BLaER1 treated with 17β-estradiol and CSF1 and Interleukin-3, amounts not matched to agents 10 nM and 100 nM (cell line): ENCODE data around the gene TEKT3.

Experiments used
- H3K27ac ChIP-seq, 11 experiments: shearing (Covaris generic); formaldehyde crosslinking; 2 replicates each; pipeline ENCODE4 v1.8.1; 2022
- H3K27me3 ChIP-seq, 11 experiments: shearing (Covaris generic); formaldehyde crosslinking; 2 replicates each; pipeline ENCODE4 v1.8.1; 2022
- H3K36me3 ChIP-seq, 11 experiments: shearing (Covaris generic); formaldehyde crosslinking; 2 replicates each; pipeline ENCODE4 v1.8.1; 2022
- H3K4me1 ChIP-seq, 10 experiments: shearing (Covaris generic); formaldehyde crosslinking; 2 replicates each; pipeline ENCODE4 v1.8.1; 2022
- H3K4me2 ChIP-seq, 11 experiments: shearing (Covaris generic); formaldehyde crosslinking; 2 replicates each; pipeline ENCODE4 v1.8.1; 2022
- H3K4me3 ChIP-seq, 10 experiments: shearing (Covaris generic); formaldehyde crosslinking; 2 replicates each; pipeline ENCODE4 v1.8.1; 2022
- H3K9ac ChIP-seq, 11 experiments: shearing (Covaris generic); formaldehyde crosslinking; 2 replicates each; pipeline ENCODE4 v1.8.1; 2022
- H3K9me3 ChIP-seq, 11 experiments: shearing (Covaris generic); formaldehyde crosslinking; replicated peaks in 1 of 11; 2 replicates each; pipeline ENCODE4 v1.8.1; 2022
- H4K20me1 ChIP-seq, 11 experiments: shearing (Covaris generic); formaldehyde crosslinking; 2 replicates each; pipeline ENCODE4 v1.8.1; 2022
- Cebpa-rat ChIP-seq, 11 experiments: shearing (Covaris generic); IDR thresholded peaks; 2 replicates each; pipeline ENCODE4 v1.8.1; 2022

TEKT3 gene

GRCh38 chr17:15309793-15310192 is 31.6 kb downstream of the TEKT3 start:
- H3K36me3 ChIP-seq, result no peaks in the 10 kb centered on the region
- H4K20me1 ChIP-seq, result no peaks in the 10 kb centered on the region
- no peaks in the 10 kb centered on the region; a peak in 1 of 22 replicates for H3K9me3 ChIP-seq
- no peak overlapping the region for H3K4me3 ChIP-seq
- H3K27ac ChIP-seq, result no peak overlapping the region
- H3K9ac ChIP-seq, result no peak overlapping the region
- no peak overlapping the region for H3K4me2 ChIP-seq
- H3K4me1 ChIP-seq, result peaks cover 0 to 17% (median 0%) of the 10 kb centered on the region in 10 experiments; a peak in 6 of 20 replicates
- TF ChIP-seq Cebpa-rat (IDR thresholded peaks at IDR 0.05), result no peak
- no peaks in the 10 kb centered on the region for H3K27me3 ChIP-seq

DNA sequence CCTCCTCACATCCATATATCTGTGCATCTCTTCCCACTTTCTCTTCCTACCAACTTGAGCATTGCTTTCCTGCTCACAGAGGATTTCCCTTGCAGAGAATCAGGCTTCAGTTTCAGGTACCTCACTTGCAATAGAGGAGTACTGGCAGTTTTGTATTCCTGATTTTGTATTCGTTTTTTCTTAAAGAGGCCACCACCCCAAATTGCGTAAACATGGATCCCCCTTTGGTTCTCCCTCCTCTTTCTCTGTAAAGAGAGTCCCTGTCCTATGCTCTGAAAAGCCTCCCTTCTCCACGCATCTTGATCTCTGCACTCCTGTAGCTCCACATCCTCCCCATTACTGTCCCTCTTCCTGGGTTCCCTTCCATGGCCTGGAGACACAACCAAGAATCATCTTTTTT is 32.2 kb downstream of the TEKT3 start:
- no peak overlapping the region for H3K9ac ChIP-seq
- peaks cover 0 to 17% (median 0%) of the 10 kb centered on the region in 10 experiments; a peak in 6 of 20 replicates for H3K4me1 ChIP-seq
- no peaks in the 10 kb centered on the region for H3K36me3 ChIP-seq
- no peak overlapping the region for H3K4me2 ChIP-seq
- H3K4me3 ChIP-seq, result no peak overlapping the region
- no peaks in the 10 kb centered on the region for H3K9me3 ChIP-seq
- no peaks in the 10 kb centered on the region for H4K20me1 ChIP-seq
- TF ChIP-seq Cebpa-rat (IDR thresholded peaks at IDR 0.05), result no peak
- no peaks in the 10 kb centered on the region for H3K27me3 ChIP-seq
- no peak overlapping the region for H3K27ac ChIP-seq

DNA sequence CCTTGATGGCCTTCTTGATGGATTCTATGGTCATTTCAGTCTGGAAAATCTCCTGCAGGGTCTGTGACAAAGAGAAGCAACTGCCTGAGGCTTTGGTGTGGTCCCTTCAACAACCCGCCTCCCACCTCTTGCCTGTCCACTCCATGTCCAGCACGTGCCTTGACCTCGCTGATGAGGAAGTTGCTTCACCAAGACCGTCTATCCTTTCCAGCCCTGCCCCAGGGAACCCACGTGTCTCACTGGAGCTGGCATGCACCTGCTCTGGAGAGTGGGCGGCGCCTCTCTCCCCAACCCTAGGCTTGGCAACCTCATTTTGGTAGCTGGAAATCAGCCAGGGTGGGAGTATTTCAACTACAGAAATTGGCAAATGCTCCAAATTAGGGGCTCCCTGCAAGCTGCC is 32.6 kb downstream of the TEKT3 start:
- H3K4me2 ChIP-seq, result no peak overlapping the region; a peak in 1 of 22 replicates
- no peaks in the 10 kb centered on the region for H4K20me1 ChIP-seq
- no peak for TF ChIP-seq Cebpa-rat (IDR thresholded peaks at IDR 0.05)
- no peak overlapping the region for H3K9ac ChIP-seq
- no peaks in the 10 kb centered on the region for H3K27me3 ChIP-seq
- H3K36me3 ChIP-seq, result no peaks in the 10 kb centered on the region
- H3K27ac ChIP-seq, result no peak overlapping the region
- H3K4me1 ChIP-seq, result peaks cover 0 to 17% (median 0%) of the 10 kb centered on the region in 10 experiments; a peak in 6 of 20 replicates
- no peak overlapping the region for H3K4me3 ChIP-seq
- H3K9me3 ChIP-seq, result no peaks in the 10 kb centered on the region

DNA sequence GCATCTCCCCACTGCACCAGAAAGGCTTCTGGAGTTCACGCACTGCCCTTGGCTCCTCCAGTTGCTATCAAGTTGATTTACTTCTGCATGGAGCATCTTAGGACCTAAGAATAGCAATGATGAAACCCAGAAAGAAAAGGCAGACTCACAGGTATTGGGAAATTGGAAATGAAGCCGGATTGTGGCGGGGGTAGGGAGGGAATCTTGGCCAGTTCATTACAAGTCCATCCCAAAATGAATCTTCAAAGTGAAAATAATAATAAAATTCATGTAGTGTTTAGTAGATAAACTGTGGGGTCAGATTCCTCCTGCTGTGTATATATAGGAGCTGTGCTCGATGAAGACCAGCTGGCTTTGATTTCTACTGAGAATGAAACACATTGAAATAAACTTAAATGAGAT is 33.7 kb downstream of the TEKT3 start:
- no peak overlapping the region for H3K4me3 ChIP-seq
- peaks cover 0 to 17% (median 0%) of the 10 kb centered on the region in 10 experiments; a peak in 6 of 20 replicates for H3K4me1 ChIP-seq
- H3K9me3 ChIP-seq, result no peaks in the 10 kb centered on the region
- TF ChIP-seq Cebpa-rat (IDR thresholded peaks at IDR 0.05), result no peak
- no peak overlapping the region for H3K27ac ChIP-seq
- H3K9ac ChIP-seq, result no peak overlapping the region
- H3K4me2 ChIP-seq, result no peak overlapping the region
- H4K20me1 ChIP-seq, result no peaks in the 10 kb centered on the region
- no peaks in the 10 kb centered on the region for H3K27me3 ChIP-seq
- H3K36me3 ChIP-seq, result no peaks in the 10 kb centered on the region

- no peaks in the 10 kb centered on the region for H3K36me3 ChIP-seq
- H3K9ac ChIP-seq, result no peak overlapping the region
- no peak overlapping the region for H3K27ac ChIP-seq
- H3K27me3 ChIP-seq, result no peaks in the 10 kb centered on the region
- no peak overlapping the region for H3K4me3 ChIP-seq
- no peak overlapping the region for H3K4me2 ChIP-seq
- no peaks in the 10 kb centered on the region for H4K20me1 ChIP-seq
- H3K9me3 ChIP-seq, result no peaks in the 10 kb centered on the region
- peaks cover 0 to 17% (median 0%) of the 10 kb centered on the region in 10 experiments; a peak in 6 of 20 replicates for H3K4me1 ChIP-seq
- 0 out of 22 replicates have a peak, but pooled peaks of 1 of the 11 experiments have one; percentile 13 for TF ChIP-seq Cebpa-rat (IDR thresholded peaks at IDR 0.05)
These were observed 37.5 kb downstream of the TEKT3 start for GRCh38 chr17:15303851-15304250.

DNA sequence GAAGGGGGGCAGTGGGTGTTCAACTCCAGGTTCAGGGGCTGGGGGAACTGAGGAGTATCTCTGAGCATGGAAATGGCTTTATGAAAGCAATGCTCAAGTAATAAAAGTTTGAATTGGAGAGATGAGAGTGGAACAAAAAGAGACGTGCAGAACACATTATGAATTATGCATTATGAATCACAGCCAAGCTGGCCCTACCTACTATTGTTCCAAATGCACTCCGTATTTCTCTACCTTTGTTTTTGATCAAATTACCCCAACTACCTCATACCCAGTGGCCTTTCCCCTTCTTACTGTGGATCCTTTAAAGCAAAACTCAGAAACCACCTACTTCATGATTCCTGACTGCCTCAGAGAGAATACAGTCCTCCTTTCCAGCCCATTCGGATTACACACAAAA is 38.1 kb downstream of the TEKT3 start:
- no peak overlapping the region for H3K9ac ChIP-seq
- H3K27ac ChIP-seq, result no peak overlapping the region
- no peak overlapping the region for H3K4me2 ChIP-seq
- no peaks in the 10 kb centered on the region for H3K27me3 ChIP-seq
- H3K4me1 ChIP-seq, result peaks cover 0 to 17% (median 0%) of the 10 kb centered on the region in 10 experiments; a peak in 6 of 20 replicates
- H3K36me3 ChIP-seq, result no peaks in the 10 kb centered on the region
- H3K4me3 ChIP-seq, result no peak overlapping the region
- no peaks in the 10 kb centered on the region for H3K9me3 ChIP-seq
- no peak for TF ChIP-seq Cebpa-rat (IDR thresholded peaks at IDR 0.05)
- no peaks in the 10 kb centered on the region for H4K20me1 ChIP-seq

DNA sequence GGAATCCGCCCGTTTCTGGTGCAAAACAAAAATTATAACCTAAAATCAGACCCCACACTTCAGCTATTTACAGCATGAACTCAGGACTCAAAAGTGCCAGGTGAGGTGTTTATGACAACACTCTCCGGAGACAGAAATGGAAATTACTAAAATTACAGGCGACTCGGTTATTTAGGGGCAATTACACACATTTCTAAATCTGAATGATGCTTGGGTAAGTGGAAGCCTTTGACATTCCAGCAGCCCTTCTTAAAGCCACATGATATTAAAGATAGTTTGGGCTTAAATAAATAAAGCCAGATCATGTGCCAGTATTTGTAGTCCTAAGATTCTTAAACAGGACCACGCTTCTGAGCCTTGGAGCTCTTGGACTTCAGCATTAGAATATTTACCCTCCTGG is 39.6 kb downstream of the TEKT3 start:
- H3K27me3 ChIP-seq, result no peaks in the 10 kb centered on the region
- no peaks in the 10 kb centered on the region for H3K9me3 ChIP-seq
- H3K4me1 ChIP-seq, result peaks cover 0 to 13% (median 0%) of the 10 kb centered on the region in 10 experiments; a peak in 6 of 20 replicates
- no peaks in the 10 kb centered on the region for H3K36me3 ChIP-seq
- H3K4me2 ChIP-seq, result no peak overlapping the region
- H4K20me1 ChIP-seq, result no peaks in the 10 kb centered on the region
- no peak overlapping the region for H3K4me3 ChIP-seq
- no peak for TF ChIP-seq Cebpa-rat (IDR thresholded peaks at IDR 0.05)
- H3K9ac ChIP-seq, result no peak overlapping the region
- no peak overlapping the region for H3K27ac ChIP-seq

DNA sequence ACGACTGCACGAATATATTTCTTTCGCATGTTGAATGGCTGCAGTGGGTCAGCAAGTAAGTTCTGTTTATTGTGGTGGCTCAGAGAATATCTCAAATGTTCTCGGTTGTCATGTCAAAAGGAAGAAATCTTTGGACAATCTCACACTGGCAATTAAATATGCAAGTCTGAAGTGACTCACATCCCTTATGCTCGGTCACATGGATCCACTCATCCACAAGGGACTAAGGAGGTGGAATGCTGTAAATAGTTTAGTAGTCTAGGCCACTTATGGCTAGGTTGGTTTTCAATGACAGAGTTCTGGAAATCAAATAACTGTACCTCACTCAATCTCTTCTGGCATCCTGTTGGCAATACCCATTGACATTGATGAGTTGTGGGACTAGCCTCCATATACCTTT is 43.2 kb downstream of the TEKT3 start:
- Histone ChIP-seq H3K9me3 (no peaks in the 10 kb centered on the region), H3K27me3 (no peaks in the 10 kb centered on the region), H3K4me3 (no peak overlapping the region)

DNA sequence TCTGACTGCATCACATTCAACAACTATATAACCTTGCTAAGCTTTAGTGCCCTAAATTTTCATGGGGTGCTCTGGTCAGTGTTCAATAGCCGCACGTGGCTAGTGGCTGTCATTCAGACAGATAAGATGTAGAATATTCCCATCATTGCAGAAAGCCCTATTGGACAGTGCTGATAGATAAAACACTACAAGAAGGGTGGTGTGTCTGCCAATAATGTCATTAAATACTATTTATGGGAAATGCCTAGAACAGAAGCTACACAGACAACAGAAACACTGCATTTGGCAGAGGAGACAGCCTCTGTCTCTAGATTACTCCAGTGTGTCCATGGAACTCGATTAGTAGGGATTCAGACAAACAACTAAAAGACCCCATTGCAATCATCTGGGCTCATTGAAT is 47.8 kb downstream of the TEKT3 start:
- Histone ChIP-seq H3K27me3 (no peaks in the 10 kb centered on the region), H4K20me1 (no peaks in the 10 kb centered on the region), H3K36me3 (no peaks in the 10 kb centered on the region), H3K9ac (no peak overlapping the region), H3K4me3 (no peak overlapping the region), H3K9me3 (no peaks in the 10 kb centered on the region), H3K4me1 (no peaks in the 10 kb centered on the region), H3K27ac (no peak overlapping the region), H3K4me2 (no peak overlapping the region)
- no peak for TF ChIP-seq Cebpa-rat (IDR thresholded peaks at IDR 0.05)

More for the DNA sequence above, 43.2 kb downstream of the TEKT3 start:
- no peaks in the 10 kb centered on the region for H3K4me1 ChIP-seq
- no peaks in the 10 kb centered on the region for H3K36me3 ChIP-seq
- TF ChIP-seq Cebpa-rat (IDR thresholded peaks at IDR 0.05), result no peak
- no peak overlapping the region for H3K27ac ChIP-seq
- H3K9ac ChIP-seq, result no peak overlapping the region
- no peak overlapping the region for H3K4me2 ChIP-seq
- no peaks in the 10 kb centered on the region for H4K20me1 ChIP-seq

GRCh38 chr17:15291674-15292361 is 49.6 kb downstream of the TEKT3 start:
- H3K9ac ChIP-seq, result no peak overlapping the region
- no peak overlapping the region for H3K4me2 ChIP-seq
- H3K27me3 ChIP-seq, result no peaks in the 10 kb centered on the region
- H3K4me3 ChIP-seq, result no peak overlapping the region
- no peaks in the 10 kb centered on the region for H3K36me3 ChIP-seq
- peaks cover 0 to 4% (median 0%) of the 10 kb centered on the region in 10 experiments; a peak in 1 of 20 replicates for H3K4me1 ChIP-seq
- H4K20me1 ChIP-seq, result no peaks in the 10 kb centered on the region
- no peak overlapping the region for H3K27ac ChIP-seq
- no peak for TF ChIP-seq Cebpa-rat (IDR thresholded peaks at IDR 0.05)
- no peaks in the 10 kb centered on the region for H3K9me3 ChIP-seq
